Caco-2 (cell line): ENCODE results near the gene ZNF407. TPM values are rescaled to one million over a fixed set of nuclear protein-coding genes. Genes with fewer than 3 reads are reported as not detected.

Experiments used
- BruUV-seq: library from RNA; stranded (reverse); fragments of 400-500 nt; replicated peaks from 2 replicates; lab custom pipeline; 2021; lab: Mats Ljungman, UMichigan
- CTCF ChIA-PET: fragments of 300-600 bp; sonication (Branson Sonifier 250); formaldehyde crosslinking; loops from one replicate; lab custom pipeline; 2022; ENCODE audit warnings: antibody characterized with exemption; lab: Charles Lee
- POLR2A ChIA-PET: fragments of 300-600 bp; sonication (Branson Sonifier 250); formaldehyde crosslinking; loops from one replicate; lab custom pipeline; 2022; ENCODE audit warnings: antibody characterized with exemption; lab: Charles Lee
- DNase-seq, 2 experiments: peaks; one replicate each; pipeline versions ENCODE4 v3.0.0 to v3.0.0-alpha.2; 2020 to 2022
- H3K27me3 ChIP-seq: replicated peaks from 2 replicates; pipeline ENCODE4 v1.6.0; 2011; ENCODE audit warnings: low read length; ENCODE audit not compliant: control insufficient read depth, insufficient read depth
- H3K36me3 ChIP-seq: 2 replicates; pipeline ENCODE4 v1.5.1; 2011; ENCODE audit warnings: low read length; ENCODE audit not compliant: control insufficient read depth, insufficient read depth
- H3K4me1 ChIP-seq: fragments of 250-450 bp; sonication (Bioruptor Pico); 2 replicates; pipeline ENCODE4 v1.5.1; 2020; ENCODE audit warnings: mild to moderate bottlenecking
- H3K4me3 ChIP-seq: 2 replicates; pipeline ENCODE4 v1.5.1; 2011; ENCODE audit warnings: low read depth, mild to moderate bottlenecking, control low read depth, low read length
- H3K9me3 ChIP-seq: fragments of 250-450 bp; sonication (Bioruptor Pico); 2 replicates; pipeline ENCODE4 v1.5.1; 2020; ENCODE audit warnings: mild to moderate bottlenecking, moderate library complexity
- H3K27ac Mint-ChIP-seq: one replicate; pipeline ENCODE4 v1.8.0; 2022; ENCODE audit warnings: mixed read lengths; ENCODE audit not compliant: unreplicated experiment
- H3K27me3 Mint-ChIP-seq: one replicate; pipeline ENCODE4 v1.8.0; 2022; ENCODE audit warnings: mixed read lengths; ENCODE audit not compliant: insufficient read depth, unreplicated experiment
- H3K36me3 Mint-ChIP-seq: one replicate; pipeline ENCODE4 v1.8.0; 2022; ENCODE audit warnings: mild to moderate bottlenecking, mixed read lengths; ENCODE audit not compliant: insufficient read depth, unreplicated experiment
- H3K4me1 Mint-ChIP-seq: one replicate; pipeline ENCODE4 v1.8.0; 2022; ENCODE audit warnings: low read depth, mixed read lengths; ENCODE audit not compliant: unreplicated experiment
- H3K4me3 Mint-ChIP-seq: one replicate; pipeline ENCODE4 v1.8.0; 2022; ENCODE audit warnings: mild to moderate bottlenecking, moderate library complexity, mixed read lengths; ENCODE audit not compliant: unreplicated experiment
- H3K9me3 Mint-ChIP-seq: one replicate; pipeline ENCODE4 v1.8.0; 2022; ENCODE audit warnings: mixed read lengths; ENCODE audit not compliant: unreplicated experiment
- CTCF ChIP-seq, 2 experiments: fragments of 200-600 bp in 1 of 2; IDR thresholded peaks; 1 replicate in 1 of 2; 2 replicates in 1 of 2; pipeline versions ENCODE4 v1.5.1 to v1.8.0; 2011 to 2022; ENCODE audit warnings: antibody characterized with exemption in 1 of 2, control low read depth in 1 of 2, inconsistent platforms in 1 of 2, low read depth in 1 of 2, low read length in 1 of 2, mild to moderate bottlenecking in 1 of 2, moderate library complexity in 1 of 2; ENCODE audit not compliant: insufficient read depth in 1 of 2, severe bottlenecking in 1 of 2, unreplicated experiment in 1 of 2
- intact Hi-C: fragments of 100-400 bp; cut with micrococcal nuclease; formaldehyde crosslinking; loops from one replicate; pipeline ENCODE4 v1.10.0; 2022; ENCODE audit not compliant: unreplicated experiment
- total RNA-seq: library from RNA; stranded (reverse); gene quantifications from 2 replicates; pipeline ENCODE4 v1.2.3, GENCODE V29; 2022

The ZNF407 gene
- total RNA-seq, 1 experiment from 2014 or later, result 4.7 TPM

DNA sequence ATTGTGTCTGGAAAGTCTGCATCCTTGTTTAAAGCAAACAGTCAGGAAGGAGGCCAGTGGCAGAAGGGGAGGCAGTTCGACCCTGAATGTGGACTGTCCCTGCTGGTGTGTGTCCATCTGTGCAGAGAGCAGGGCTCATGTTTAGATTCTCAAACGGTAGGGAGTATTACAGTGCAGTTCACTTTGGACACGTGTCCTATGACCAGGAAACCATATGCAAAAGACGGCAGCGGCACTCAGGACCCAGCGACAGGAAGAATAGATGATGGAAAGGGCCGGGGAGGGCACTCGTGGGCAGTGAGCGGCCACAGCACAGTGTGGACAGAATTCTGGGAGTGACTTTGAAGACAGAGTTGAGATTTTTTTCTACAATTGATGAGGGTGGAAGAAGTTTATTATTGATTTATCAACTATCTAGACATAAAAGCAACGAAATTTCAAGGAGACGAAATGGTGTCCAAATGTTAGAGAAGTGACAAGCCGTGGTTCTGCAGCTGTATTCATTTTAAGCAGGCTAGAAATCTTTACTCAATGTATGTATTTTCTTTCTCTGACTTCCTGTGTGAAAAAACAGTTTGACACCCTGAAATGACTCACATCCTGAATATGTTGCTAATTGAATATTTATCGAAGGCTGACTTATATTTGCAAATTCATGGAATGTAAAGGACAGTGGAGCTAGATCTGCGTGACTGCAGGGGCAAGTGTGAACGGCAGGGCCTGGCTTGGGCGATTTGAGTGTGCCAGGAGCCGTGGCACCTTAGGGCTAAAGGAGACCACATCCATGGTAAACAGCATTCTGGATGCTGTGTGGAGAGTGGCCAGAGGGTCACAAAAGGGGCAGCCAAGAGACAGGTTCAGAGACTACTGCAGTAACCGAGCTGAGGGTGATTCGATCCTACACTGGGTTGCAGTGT lies 397.1 kb downstream of the ZNF407 start:
- Histone ChIP-seq H3K9me3 (no peaks in the 10 kb centered on the region), H3K4me3 (no peak overlapping the region), H3K27me3 (no peaks in the 10 kb centered on the region), H3K4me1 (no peaks in the 10 kb centered on the region), H3K36me3 (no peaks in the 10 kb centered on the region)
- TF ChIP-seq CTCF (IDR thresholded peaks at IDR 0.05; ENCODE audit: insufficient read depth in 1 of 2, low read depth in 1 of 2, low read length in 1 of 2, severe bottlenecking in 1 of 2, unreplicated experiment in 1 of 2), result no peak
- intact Hi-C loops, result no loop called here
- Mint-ChIP-seq H3K27me3 (no peaks in the 10 kb centered on the region), H3K4me1 (peaks cover 6% of the 10 kb centered on the region), H3K36me3 (no peaks in the 10 kb centered on the region), H3K4me3 (no peak overlapping the region), H3K27ac (no peak overlapping the region), H3K9me3 (no peaks in the 10 kb centered on the region)
- POLR2A ChIA-PET, result no interaction called here
- no peak for DNase-seq
- CTCF ChIA-PET, result no interaction called here
- no TSS peak for BruUV-seq

GRCh38 chr18:74995419-74995736 lies 397.7 kb downstream of the ZNF407 start:
- Mint-ChIP-seq H3K4me3 (no peak overlapping the region), H3K9me3 (no peaks in the 10 kb centered on the region), H3K27ac (no peak overlapping the region), H3K36me3 (no peaks in the 10 kb centered on the region), H3K4me1 (peaks cover 6% of the 10 kb centered on the region), H3K27me3 (no peaks in the 10 kb centered on the region)
- Histone ChIP-seq H3K9me3 (no peaks in the 10 kb centered on the region), H3K4me1 (no peaks in the 10 kb centered on the region), H3K36me3 (no peaks in the 10 kb centered on the region), H3K4me3 (no peak overlapping the region), H3K27me3 (no peaks in the 10 kb centered on the region)
- BruUV-seq, result no TSS peak
- POLR2A ChIA-PET, result no interaction called here
- CTCF ChIA-PET, result no interaction called here
- TF ChIP-seq CTCF (IDR thresholded peaks at IDR 0.05; ENCODE audit: insufficient read depth in 1 of 2, low read depth in 1 of 2, low read length in 1 of 2, severe bottlenecking in 1 of 2, unreplicated experiment in 1 of 2), result no peak
- intact Hi-C loops, result no loop called here
- DNase-seq, result no peak

DNA sequence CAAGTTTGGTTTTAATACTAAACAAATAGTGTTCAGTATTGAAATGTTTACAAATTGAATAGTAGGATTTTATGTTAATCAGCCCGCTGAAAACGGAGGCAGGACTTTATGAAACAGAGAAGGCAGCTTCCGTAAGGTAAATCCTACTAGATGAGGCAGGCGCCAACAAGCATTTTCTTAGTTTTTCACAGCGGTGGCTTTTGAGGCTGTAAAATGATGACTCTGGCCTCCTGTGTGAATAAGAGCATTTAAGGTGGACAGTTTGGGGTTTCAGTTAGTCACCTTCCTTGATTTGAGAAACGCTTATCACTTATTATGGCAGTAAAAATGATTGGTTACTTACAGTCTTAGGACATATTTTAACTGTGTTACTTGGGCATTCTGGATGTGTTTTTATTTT lies 398.4 kb downstream of the ZNF407 start:
- Mint-ChIP-seq H3K4me3 (no peak overlapping the region), H3K36me3 (no peaks in the 10 kb centered on the region), H3K9me3 (no peaks in the 10 kb centered on the region), H3K27ac (no peak overlapping the region), H3K4me1 (no peaks in the 10 kb centered on the region), H3K27me3 (no peaks in the 10 kb centered on the region)
- no TSS peak for BruUV-seq
- Histone ChIP-seq H3K4me3 (no peak overlapping the region), H3K27me3 (no peaks in the 10 kb centered on the region), H3K4me1 (no peaks in the 10 kb centered on the region), H3K9me3 (no peaks in the 10 kb centered on the region), H3K36me3 (no peaks in the 10 kb centered on the region)
- intact Hi-C loops, result no loop called here
- CTCF ChIA-PET, result interaction anchor here (0.6 kb wide), 1 partner anchor 99 kb away, joined by 5 read pairs; no protein-coding TSS in a partner anchor
- no peak for DNase-seq
- no peak for TF ChIP-seq CTCF (IDR thresholded peaks at IDR 0.05; ENCODE audit: insufficient read depth in 1 of 2, low read depth in 1 of 2, low read length in 1 of 2, severe bottlenecking in 1 of 2, unreplicated experiment in 1 of 2)
- POLR2A ChIA-PET, result no interaction called here
